Breast epithelium (tissue), 4 donors: Measurements from ENCODE around the gene CRYBG3. TPM values are rescaled to one million over a fixed set of nuclear protein-coding genes. Genes with fewer than 3 reads are reported as not detected.
A peak's percentile ranks its signal among the peaks of the same experiment; 100 is the strongest.
"Not testable (repeated sequence)": the region's sequence is repeated elsewhere in the genome, so short reads cannot be mapped to it uniquely, and the experiment has no call there.

ENCODE experiments used
- DNase-seq, 2 donors: peaks; one replicate each; pipeline ENCODE4 v3.0.0-alpha.2; 2019; ENCODE audit warnings: low spot score in 2 of 2
- H3K27ac ChIP-seq, 2 donors: fragments of 200-600 bp; sonication (generic) in 1 of 2; one replicate each; pipeline ENCODE4 v1.5.1; 2016 to 2019; ENCODE audit warnings: mild to moderate bottlenecking in 1 of 2
- H3K27me3 ChIP-seq, 2 donors: fragments of 200-600 bp; sonication (generic) in 1 of 2; one replicate each; pipeline versions ENCODE4 v1.5.1 to v1.6.0; 2017 to 2019; ENCODE audit warnings: control low read depth in 1 of 2, mild to moderate bottlenecking in 1 of 2
- H3K36me3 ChIP-seq: fragments of 200-600 bp; one replicate; pipeline ENCODE4 v1.5.1; 2019
- H3K4me1 ChIP-seq, 2 donors: fragments of 200-600 bp; sonication (generic); one replicate each; pipeline ENCODE4 v1.5.1; 2016 to 2019; ENCODE audit warnings: control low read depth in 1 of 2
- H3K4me3 ChIP-seq, 3 donors: fragments of 200-600 bp; sonication (generic); 1 replicate in 2 of 3; 2 replicates in 1 of 3; pipeline ENCODE4 v1.5.1; 2016 to 2019; ENCODE audit warnings: mild to moderate bottlenecking in 3 of 3, moderate library complexity in 2 of 3
- H3K9me3 ChIP-seq, 2 donors: fragments of 200-600 bp; sonication (generic) in 1 of 2; one replicate each; pipeline ENCODE4 v1.5.1; 2016 to 2019; ENCODE audit warnings: control low read depth in 1 of 2
- CTCF ChIP-seq, 3 donors: fragments of 450-650 bp; IDR thresholded peaks; one replicate each; pipeline ENCODE4 v1.5.1; 2016 to 2017; ENCODE audit warnings: antibody characterized with exemption in 3 of 3, mild to moderate bottlenecking in 3 of 3, moderate library complexity in 3 of 3
- POLR2A ChIP-seq: fragments of 450-650 bp; IDR thresholded peaks from one replicate; pipeline ENCODE4 v1.6.1; 2016; ENCODE audit warnings: antibody characterized with exemption, mild to moderate bottlenecking, moderate library complexity
- POLR2AphosphoS5 ChIP-seq, 3 donors: sonication (generic); formaldehyde crosslinking; IDR thresholded peaks; one replicate each; pipeline ENCODE4 v1.6.1; 2017; ENCODE audit warnings: antibody characterized with exemption in 3 of 3
- intact Hi-C: fragments of 100-400 bp; cut with DNase I; formaldehyde crosslinking; loops from one replicate; pipeline ENCODE4 v1.15.1; 2023; ENCODE audit warnings: low total_unique reads
- total RNA-seq, 3 donors: library from RNA; depleted of rRNA; stranded (reverse); fragments of >200 nt; gene quantifications; one replicate each; pipeline ENCODE4 v1.1.0, GENCODE V29; 2016

Gene CRYBG3
- total RNA-seq, 3 donors from 2014 or later = 25.5 to 37.9 (median 28.5) TPM

- DNase-seq = no peak
- no peaks in the 10 kb centered on the region for H3K9me3 ChIP-seq
- no peaks in the 10 kb centered on the region for H3K4me1 ChIP-seq
- intact Hi-C loops = loop anchor here (2.0 kb wide), 1 partner anchor 45 kb away; no protein-coding TSS in a partner anchor
- no peaks in the 10 kb centered on the region for H3K27me3 ChIP-seq
- H3K4me3 ChIP-seq = no peak overlapping the region
- H3K27ac ChIP-seq = peak overlapping the region; percentile 30 to 65
- TF ChIP-seq POLR2AphosphoS5 (IDR thresholded peaks at IDR 0.05) (no peak), POLR2A (no peak), CTCF (IDR thresholded peaks at IDR 0.05) (no peak)
- H3K36me3 ChIP-seq = no peaks in the 10 kb centered on the region
Observed at GRCh38 chr3:97901313-97902248, 79.8 kb downstream of the CRYBG3 start.

- DNase-seq, H3K4me1 ChIP-seq, H3K4me3 ChIP-seq, H3K36me3 ChIP-seq, H3K9me3 ChIP-seq, intact Hi-C loops, H3K27ac ChIP-seq, H3K27me3 ChIP-seq: not testable (repeated sequence)
Observed at GRCh38 chr3:97909830-97910229, 88.0 kb downstream of the CRYBG3 start.

GRCh38 chr3:97910236-97910831, 88.5 kb downstream of the CRYBG3 start:
- H3K4me3 ChIP-seq, H3K27ac ChIP-seq, intact Hi-C loops: not testable (repeated sequence)

GRCh38 chr3:97910931-97911351, 89.1 kb downstream of the CRYBG3 start:
- Histone ChIP-seq H3K4me3 (no peak overlapping the region), H3K9me3 (no peaks in the 10 kb centered on the region), H3K27ac (no peak overlapping the region), H3K36me3 (no peaks in the 10 kb centered on the region), H3K27me3 (no peaks in the 10 kb centered on the region), H3K4me1 (no peaks in the 10 kb centered on the region)
- TF ChIP-seq POLR2A = no peak
- no peak for TF ChIP-seq POLR2AphosphoS5 (IDR thresholded peaks at IDR 0.05)
- no peak for TF ChIP-seq CTCF (IDR thresholded peaks at IDR 0.05)
- DNase-seq = no peak
- intact Hi-C loops = no loop called here

More at GRCh38 chr3:97910236-97910831, 88.5 kb downstream of the CRYBG3 start:
- H3K4me1 ChIP-seq, H3K27me3 ChIP-seq, H3K36me3 ChIP-seq, H3K9me3 ChIP-seq, DNase-seq: not testable (repeated sequence)

GRCh38 chr3:97911459-97911858, 89.6 kb downstream of the CRYBG3 start:
- Histone ChIP-seq H3K27ac (no peak overlapping the region), H3K36me3 (no peaks in the 10 kb centered on the region)
- no peak for TF ChIP-seq POLR2AphosphoS5 (IDR thresholded peaks at IDR 0.05)

GRCh38 chr3:97914388-97914787, 92.6 kb downstream of the CRYBG3 start:
- DNase-seq = no peak
- Histone ChIP-seq H3K4me3 (no peak overlapping the region), H3K9me3 (no peaks in the 10 kb centered on the region), H3K27ac (no peak overlapping the region), H3K36me3 (no peaks in the 10 kb centered on the region), H3K27me3 (no peaks in the 10 kb centered on the region), H3K4me1 (no peaks in the 10 kb centered on the region)
- intact Hi-C loops = no loop called here
- TF ChIP-seq POLR2AphosphoS5 (IDR thresholded peaks at IDR 0.05) (no peak), CTCF (IDR thresholded peaks at IDR 0.05) (no peak), POLR2A (no peak)

More at GRCh38 chr3:97911459-97911858, 89.6 kb downstream of the CRYBG3 start:
- H3K4me1 ChIP-seq = no peaks in the 10 kb centered on the region
- H3K4me3 ChIP-seq = no peak overlapping the region
- intact Hi-C loops = no loop called here
- H3K27me3 ChIP-seq = no peaks in the 10 kb centered on the region
- no peaks in the 10 kb centered on the region for H3K9me3 ChIP-seq
- DNase-seq = no peak
